IPS-20b (cell line): Measurements from ENCODE around the gene DHODH.
"Not testable (repeated sequence)": the region's sequence is repeated elsewhere in the genome, so short reads cannot be mapped to it uniquely, and the experiment has no call there.

Experiments used
- H3K27ac ChIP-seq: one replicate; pipeline ENCODE4 v1.5.1; 2013; ENCODE audit warnings: low read length
- H3K27me3 ChIP-seq: 2 replicates; pipeline ENCODE4 v1.6.1; 2013; ENCODE audit warnings: mild to moderate bottlenecking, low read length, inconsistent platforms; ENCODE audit not compliant: insufficient read depth
- H3K36me3 ChIP-seq: 2 replicates; pipeline ENCODE4 v1.6.1; 2013; ENCODE audit warnings: low read depth, mild to moderate bottlenecking, inconsistent platforms, low read length, moderate library complexity; ENCODE audit not compliant: insufficient read depth
- H3K4me1 ChIP-seq: 2 replicates; pipeline ENCODE4 v1.6.1; 2013; ENCODE audit warnings: mild to moderate bottlenecking, control low read depth, inconsistent platforms, low read length, moderate library complexity; ENCODE audit not compliant: insufficient read depth
- H3K4me3 ChIP-seq: 2 replicates; pipeline ENCODE4 v1.5.1; 2013; ENCODE audit warnings: mild to moderate bottlenecking, low read length, inconsistent platforms
- H3K9ac ChIP-seq: 2 replicates; pipeline ENCODE4 v1.6.1; 2013; ENCODE audit warnings: low read depth, mild to moderate bottlenecking, inconsistent platforms, low read length, moderate library complexity
- H3K9me3 ChIP-seq: 2 replicates; pipeline ENCODE4 v1.6.1; 2013; ENCODE audit warnings: mild to moderate bottlenecking, low read depth, low read length, inconsistent platforms; ENCODE audit not compliant: insufficient read depth

Gene DHODH

GRCh38 chr16:72060405-72060804, 51.9 kb downstream of the DHODH start:
- Histone ChIP-seq H3K36me3 (no peaks in the 10 kb centered on the region), H3K4me1 (no peaks in the 10 kb centered on the region), H3K9me3 (no peaks in the 10 kb centered on the region)

DNA sequence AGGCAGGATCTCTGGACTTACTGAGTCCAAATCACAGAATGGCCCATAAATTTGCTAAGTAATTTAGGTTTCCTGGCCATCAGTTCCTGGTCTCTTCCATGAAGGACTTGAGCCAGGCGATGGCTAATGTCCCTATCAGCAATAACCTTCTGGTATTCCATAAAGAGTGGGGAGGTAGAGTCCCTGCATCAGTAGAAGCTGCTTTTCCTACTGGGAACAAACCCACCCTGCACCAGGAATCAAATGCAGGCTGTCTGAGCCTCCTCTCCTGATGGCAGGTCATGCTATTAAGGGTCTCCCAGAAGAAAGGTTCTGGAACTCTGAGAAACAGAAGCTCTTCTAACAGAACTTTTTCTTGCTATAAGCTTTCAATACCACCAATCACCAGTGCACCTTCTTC, 53.0 kb downstream of the DHODH start:
- H3K27me3 ChIP-seq = no peaks in the 10 kb centered on the region
- no peak overlapping the region for H3K9ac ChIP-seq
- H3K4me1 ChIP-seq = no peaks in the 10 kb centered on the region
- H3K27ac ChIP-seq = no peak overlapping the region
- no peaks in the 10 kb centered on the region for H3K9me3 ChIP-seq
- H3K4me3 ChIP-seq = no peak overlapping the region
- no peaks in the 10 kb centered on the region for H3K36me3 ChIP-seq

More at GRCh38 chr16:72060405-72060804, 51.9 kb downstream of the DHODH start:
- Histone ChIP-seq H3K4me3 (no peak overlapping the region), H3K27me3 (no peaks in the 10 kb centered on the region), H3K9ac (no peak overlapping the region), H3K27ac (no peak overlapping the region)

GRCh38 chr16:72064361-72064894, 55.9 kb downstream of the DHODH start:
- no peaks in the 10 kb centered on the region for H3K36me3 ChIP-seq
- no peak overlapping the region for H3K9ac ChIP-seq
- no peaks in the 10 kb centered on the region for H3K9me3 ChIP-seq
- no peak overlapping the region for H3K27ac ChIP-seq
- no peaks in the 10 kb centered on the region for H3K4me1 ChIP-seq
- H3K27me3 ChIP-seq = no peaks in the 10 kb centered on the region
- H3K4me3 ChIP-seq = no peak overlapping the region

GRCh38 chr16:72066747-72067146, 58.2 kb downstream of the DHODH start:
- Histone ChIP-seq H3K4me1 (no peaks in the 10 kb centered on the region), H3K4me3 (no peak overlapping the region), H3K27me3 (no peaks in the 10 kb centered on the region), H3K9ac (no peak overlapping the region), H3K9me3 (no peaks in the 10 kb centered on the region), H3K36me3 (no peaks in the 10 kb centered on the region), H3K27ac (no peak overlapping the region)

DNA sequence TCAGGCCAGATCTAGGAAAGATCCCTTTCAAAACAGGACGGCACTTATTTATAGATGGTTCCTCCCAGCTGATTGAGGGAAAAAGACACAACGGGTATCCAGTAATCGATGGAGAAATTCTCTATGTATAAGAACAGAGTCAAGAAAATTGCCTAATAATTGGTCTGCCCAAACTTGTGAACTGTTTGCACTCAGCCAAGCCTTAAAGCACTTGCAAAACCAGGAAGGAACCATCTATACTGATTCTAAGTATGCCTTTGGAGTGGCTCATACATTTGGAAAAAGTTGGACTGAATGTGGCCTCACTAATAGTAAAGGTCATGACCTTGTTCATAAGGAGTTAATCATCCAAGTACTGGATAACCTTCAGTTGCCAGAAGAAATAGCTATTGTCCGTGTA, 60.4 kb downstream of the DHODH start:
- Histone ChIP-seq H3K27me3 (no peaks in the 10 kb centered on the region), H3K9ac (no peak overlapping the region), H3K4me3 (no peak overlapping the region), H3K27ac (no peak overlapping the region), H3K36me3 (no peaks in the 10 kb centered on the region), H3K9me3 (no peaks in the 10 kb centered on the region), H3K4me1 (no peaks in the 10 kb centered on the region)

DNA sequence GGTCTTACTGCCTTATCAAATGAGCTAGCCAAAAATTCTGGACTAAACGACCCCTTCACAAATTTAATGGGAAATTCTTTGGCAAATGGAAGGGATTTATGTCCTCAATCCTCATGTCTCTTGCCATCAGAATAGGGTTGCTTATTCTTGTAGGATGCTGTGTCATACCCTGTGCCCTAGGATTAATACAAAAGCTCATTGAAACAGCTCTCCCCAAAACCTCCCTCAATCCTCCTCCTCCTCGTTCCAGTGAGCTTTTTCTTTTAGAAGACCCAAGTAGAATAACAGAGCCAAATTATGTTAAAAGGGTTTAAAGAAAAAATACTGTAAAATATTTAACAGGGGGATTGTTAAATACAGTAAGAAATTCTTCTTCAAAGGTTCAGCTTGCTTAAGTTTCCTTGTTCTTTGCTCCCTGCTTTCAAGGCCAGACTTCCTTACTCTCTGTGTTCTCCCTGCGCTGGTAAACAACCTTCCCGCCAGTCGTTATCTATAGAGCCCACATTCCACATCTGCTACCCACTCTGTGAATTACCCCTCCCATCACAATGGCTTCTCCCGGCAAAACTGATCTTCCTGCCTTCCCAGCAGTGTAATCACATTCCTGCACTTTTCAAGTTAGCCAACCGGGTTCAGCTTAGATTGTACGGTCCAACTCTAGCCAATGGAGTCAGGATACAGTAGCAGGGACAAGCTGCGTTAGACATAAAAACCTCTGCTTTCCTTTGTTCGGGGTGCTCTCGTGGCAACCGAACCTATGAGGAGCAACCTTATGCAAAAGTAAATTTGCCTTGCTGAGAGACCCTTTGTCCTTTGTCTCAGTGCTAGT, 64.2 kb downstream of the DHODH start:
- Histone ChIP-seq H3K9me3 (no peaks in the 10 kb centered on the region), H3K9ac (no peak overlapping the region), H3K36me3 (no peaks in the 10 kb centered on the region), H3K4me3 (no peak overlapping the region), H3K4me1 (no peaks in the 10 kb centered on the region), H3K27ac (no peak overlapping the region), H3K27me3 (no peaks in the 10 kb centered on the region)

GRCh38 chr16:72073560-72074230, 65.2 kb downstream of the DHODH start:
- Histone ChIP-seq H3K9ac (no peak overlapping the region), H3K27ac (no peak overlapping the region), H3K4me3 (no peak overlapping the region), H3K27me3 (no peaks in the 10 kb centered on the region), H3K4me1 (no peaks in the 10 kb centered on the region), H3K36me3 (no peaks in the 10 kb centered on the region), H3K9me3 (no peaks in the 10 kb centered on the region)

DNA sequence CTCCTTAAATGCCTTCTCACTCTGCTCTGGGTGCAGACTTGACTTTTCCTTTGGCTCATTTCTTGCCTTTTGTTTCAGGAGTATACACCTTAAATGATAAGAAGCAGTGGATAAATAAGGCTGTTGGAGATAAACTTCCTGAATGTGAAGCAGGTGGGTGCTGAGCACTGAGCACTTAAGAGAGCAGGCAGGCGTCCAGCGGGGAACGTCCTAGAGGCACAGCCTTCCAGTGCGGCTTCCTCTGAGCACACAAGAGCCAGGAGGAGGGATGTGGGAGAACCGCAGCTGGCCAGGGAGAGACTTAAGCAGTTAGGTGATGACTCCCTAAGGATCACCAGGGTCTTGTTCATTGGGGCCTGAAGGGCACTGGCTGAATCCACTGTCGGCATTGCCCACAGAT, 66.5 kb downstream of the DHODH start:
- not testable (repeated sequence) for H3K27me3 ChIP-seq, H3K36me3 ChIP-seq, H3K4me3 ChIP-seq

More for the DNA sequence above, 66.5 kb downstream of the DHODH start:
- H3K9ac ChIP-seq, H3K9me3 ChIP-seq, H3K27ac ChIP-seq, H3K4me1 ChIP-seq: not testable (repeated sequence)
